Measurements from ENCODE around the gene GABRG3. TPM values are rescaled to one million over a fixed set of nuclear protein-coding genes. Genes with fewer than 3 reads are reported as not detected.

Gene GABRG3
- total and polyA plus RNA-seq, 10 of the 15 experiments (the other 5 are each of a cell fraction or from before 2014, with no cell fraction given), result 0.15 TPM; not detected in 9

- Histone ChIP-seq H3K79me2 (ENCODE audit: control insufficient read depth, insufficient read depth, low read length) (no peaks in the 10 kb centered on the region), H3K9ac (ENCODE audit: control insufficient read depth, insufficient read depth, low read length) (no peak overlapping the region), H4K20me1 (ENCODE audit: control insufficient read depth, insufficient read depth) (no peaks in the 10 kb centered on the region), H2AFZ (ENCODE audit: control insufficient read depth, low read depth, low read length) (no peak overlapping the region), H3K27ac (ENCODE audit: control insufficient read depth, insufficient read depth) (no peak overlapping the region), H3K36me3 (ENCODE audit: control insufficient read depth in 2 of 2, insufficient read depth in 2 of 2, low read length in 1 of 2) (no peaks in the 10 kb centered on the region), H3K9me3 (replicated peaks; ENCODE audit: control insufficient read depth, insufficient read depth, low read length) (no peaks in the 10 kb centered on the region; the same call in 2 of the 3 replicates), H3K4me2 (ENCODE audit: control insufficient read depth, insufficient read depth) (no peak overlapping the region), H3K4me3 (no peak overlapping the region), H3K4me1 (ENCODE audit: control insufficient read depth, insufficient read depth, low read length) (no peaks in the 10 kb centered on the region), H3K27me3 (replicated peaks in 1 of 2; ENCODE audit: control insufficient read depth in 2 of 2, insufficient read depth in 2 of 2, low read length in 1 of 2) (no peaks in the 10 kb centered on the region)
- in situ Hi-C loops (cut with MboI), result no loop called here
- FAIRE-seq (no peak), ATAC-seq (no peak), DNase-seq (ENCODE audit: low read depth, low spot score) (no peak)
- POLR2A ChIA-PET, result no interaction called here
- SMC1A ChIA-PET (ENCODE audit: uncharacterized antibody, unreplicated experiment), result no interaction called here
- RAD21 ChIA-PET (ENCODE audit: unreplicated experiment), result no interaction called here
- WGBS (ENCODE audit: insufficient coverage, insufficient replicate concordance, low lambda C conversion rate, missing lambda C conversion rate), result 23% methylated on average over 8 of the region's 8 CpGs
- no TSS peak for BruUV-seq (replicated peaks)
- intact Hi-C loops (cut with micrococcal nuclease; ENCODE audit: unreplicated experiment), result no loop called here
- CTCF ChIA-PET, result no interaction called here
- TF ChIP-seq ZBED1 (IDR thresholded peaks at IDR 0.05; ENCODE audit: borderline replicate concordance) (no peak), USF2 (IDR thresholded peaks at IDR 0.05; ENCODE audit: borderline replicate concordance, low read depth, low read length) (no peak), CEBPZ (IDR thresholded peaks at IDR 0.05; ENCODE audit: low read depth, low read length) (no peak), SMARCA5 (IDR thresholded peaks at IDR 0.05) (no peak), TAF1 (IDR thresholded peaks at IDR 0.05; ENCODE audit: borderline replicate concordance, low read depth, low read length) (no peak), NRF1 (conservative IDR thresholded peaks at IDR 0.05; ENCODE audit: low read depth, low read length) (no peak), ZBTB11 (CRISPR knock-in tag; IDR thresholded peaks at IDR 0.05) (no peak), RAD21 (IDR thresholded peaks at IDR 0.05; ENCODE audit: insufficient read depth, low read depth, low read length) (no peak), E4F1 (IDR thresholded peaks at IDR 0.05; ENCODE audit: borderline replicate concordance, partially characterized antibody) (no peak), EP300 (IDR thresholded peaks at IDR 0.05; ENCODE audit: borderline replicate concordance in 1 of 2, control insufficient read depth in 1 of 2, low read depth in 2 of 2, low read length in 2 of 2) (no peak), MEF2B (IDR thresholded peaks at IDR 0.05; ENCODE audit: partially characterized antibody, poor library complexity, severe bottlenecking) (no peak), GABPA (IDR thresholded peaks at IDR 0.05; ENCODE audit: low read depth) (no peak), CBX3 (IDR thresholded peaks at IDR 0.05; ENCODE audit: borderline replicate concordance, low read depth) (no peak)
Measured at GRCh38 chr15:27382361-27383025, 411.5 kb downstream of the GABRG3 start.
